H54 (cell line): ENCODE measurements around the gene TIGD3.

Source experiments
- DNase-seq: peaks from one replicate; pipeline ENCODE4 v3.0.0; 2011; ENCODE audit warnings: low spot score, mixed read lengths; ENCODE audit not compliant: insufficient read length
- FAIRE-seq: peaks from 3 replicates; lab custom pipeline; 2011; peaks lifted over from hg19 to GRCh38; lab: Jason Lieb, UNC
- POLR2A ChIP-seq: IDR thresholded peaks from 2 replicates; pipeline ENCODE4 v1.6.1; 2011; ENCODE audit warnings: low read depth, mild to moderate bottlenecking, low read length

TIGD3 gene, protein sequence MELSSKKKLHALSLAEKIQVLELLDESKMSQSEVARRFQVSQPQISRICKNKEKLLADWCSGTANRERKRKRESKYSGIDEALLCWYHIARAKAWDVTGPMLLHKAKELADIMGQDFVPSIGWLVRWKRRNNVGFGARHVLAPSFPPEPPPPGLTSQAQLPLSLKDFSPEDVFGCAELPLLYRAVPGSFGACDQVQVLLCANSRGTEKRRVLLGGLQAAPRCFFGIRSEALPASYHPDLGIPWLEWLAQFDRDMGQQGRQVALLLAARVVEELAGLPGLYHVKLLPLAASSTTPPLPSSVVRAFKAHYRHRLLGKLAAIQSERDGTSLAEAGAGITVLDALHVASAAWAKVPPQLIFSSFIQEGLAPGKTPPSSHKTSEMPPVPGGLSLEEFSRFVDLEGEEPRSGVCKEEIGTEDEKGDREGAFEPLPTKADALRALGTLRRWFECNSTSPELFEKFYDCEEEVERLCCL

DNA sequence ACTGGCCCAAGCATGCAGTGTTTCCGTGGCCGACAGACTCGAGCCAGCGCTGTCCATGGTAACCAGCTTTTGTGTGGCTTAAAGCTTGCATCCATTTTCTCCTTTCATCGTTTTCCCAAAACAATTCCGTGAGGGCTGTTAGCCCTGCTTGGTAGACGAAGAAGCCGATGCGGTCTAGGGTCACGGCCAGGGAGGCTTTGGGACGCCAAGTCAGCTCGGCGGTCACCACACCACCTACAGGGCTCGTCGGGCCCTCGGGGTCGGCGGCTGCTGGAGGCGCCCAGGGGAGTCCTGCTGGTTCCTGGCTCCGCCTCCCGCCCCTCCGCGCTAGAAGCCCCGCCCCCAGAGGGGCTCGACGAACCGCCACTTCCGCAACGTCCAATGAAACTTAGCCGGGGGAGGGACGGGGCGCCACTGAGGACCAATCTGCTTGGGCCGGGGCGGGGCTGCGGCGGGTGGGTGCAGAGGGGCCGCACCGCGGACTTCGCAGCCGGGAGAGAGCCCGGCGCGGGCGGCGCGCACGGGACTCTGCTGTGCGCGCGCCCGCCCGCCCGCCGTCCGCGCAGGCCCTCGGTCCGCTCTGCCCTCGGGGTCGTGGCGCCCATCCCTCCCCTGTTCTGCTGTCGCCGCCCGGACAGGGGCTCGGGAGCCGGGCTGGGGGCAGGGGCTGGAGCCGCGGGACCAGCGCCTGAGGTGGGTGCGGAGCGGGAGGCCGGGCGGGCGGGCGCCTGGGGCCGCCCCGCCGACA lies at the start of gene TIGD3:
TIGD3 (plus strand) TSS at position 487 of the 748 bp plus-strand sequence. CDS start 1,058 bp downstream, outside the sequence.
- no peak for FAIRE-seq
- TF ChIP-seq POLR2A: peak; percentile 57
- peak; percentile 91 for DNase-seq

DNA sequence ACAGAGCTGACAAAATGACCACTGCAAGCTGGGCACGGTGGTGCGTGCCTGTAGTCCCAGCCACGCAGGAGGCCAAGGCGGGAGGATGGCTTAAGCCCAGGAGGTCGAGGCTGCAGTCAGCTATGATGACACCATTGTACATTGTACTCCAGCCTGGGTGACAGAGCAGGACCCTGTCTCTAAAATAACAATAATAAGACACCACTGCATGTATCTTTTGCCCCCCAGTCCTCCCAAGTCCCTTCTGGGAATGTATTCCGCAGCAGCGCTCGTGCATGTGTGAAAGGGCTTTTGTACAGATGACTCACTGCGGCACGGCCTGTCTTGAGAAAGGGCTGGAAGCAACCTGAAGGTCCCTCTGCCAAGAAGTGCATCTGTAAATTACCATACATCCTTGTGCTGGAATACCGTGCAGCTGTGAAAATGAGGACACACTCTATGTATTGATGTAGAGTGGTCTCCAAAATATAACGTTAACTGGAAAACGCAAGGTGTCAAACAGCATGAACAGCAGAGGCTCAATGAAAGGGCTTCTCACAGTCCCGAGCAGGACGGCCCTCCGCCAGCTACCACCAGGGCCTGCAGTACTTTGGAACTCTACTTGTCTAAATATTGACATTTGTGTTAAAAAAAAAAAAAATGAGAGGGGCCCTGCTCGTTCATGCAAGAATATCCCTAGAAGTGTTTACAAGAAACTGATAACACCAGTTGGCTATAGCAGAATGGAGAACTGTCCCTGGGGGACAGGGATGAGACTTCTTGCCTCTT lies 48.9 kb upstream of the TIGD3 start:
- DNase-seq (no peak), FAIRE-seq (no peak)
- no peak for TF ChIP-seq POLR2A

DNA sequence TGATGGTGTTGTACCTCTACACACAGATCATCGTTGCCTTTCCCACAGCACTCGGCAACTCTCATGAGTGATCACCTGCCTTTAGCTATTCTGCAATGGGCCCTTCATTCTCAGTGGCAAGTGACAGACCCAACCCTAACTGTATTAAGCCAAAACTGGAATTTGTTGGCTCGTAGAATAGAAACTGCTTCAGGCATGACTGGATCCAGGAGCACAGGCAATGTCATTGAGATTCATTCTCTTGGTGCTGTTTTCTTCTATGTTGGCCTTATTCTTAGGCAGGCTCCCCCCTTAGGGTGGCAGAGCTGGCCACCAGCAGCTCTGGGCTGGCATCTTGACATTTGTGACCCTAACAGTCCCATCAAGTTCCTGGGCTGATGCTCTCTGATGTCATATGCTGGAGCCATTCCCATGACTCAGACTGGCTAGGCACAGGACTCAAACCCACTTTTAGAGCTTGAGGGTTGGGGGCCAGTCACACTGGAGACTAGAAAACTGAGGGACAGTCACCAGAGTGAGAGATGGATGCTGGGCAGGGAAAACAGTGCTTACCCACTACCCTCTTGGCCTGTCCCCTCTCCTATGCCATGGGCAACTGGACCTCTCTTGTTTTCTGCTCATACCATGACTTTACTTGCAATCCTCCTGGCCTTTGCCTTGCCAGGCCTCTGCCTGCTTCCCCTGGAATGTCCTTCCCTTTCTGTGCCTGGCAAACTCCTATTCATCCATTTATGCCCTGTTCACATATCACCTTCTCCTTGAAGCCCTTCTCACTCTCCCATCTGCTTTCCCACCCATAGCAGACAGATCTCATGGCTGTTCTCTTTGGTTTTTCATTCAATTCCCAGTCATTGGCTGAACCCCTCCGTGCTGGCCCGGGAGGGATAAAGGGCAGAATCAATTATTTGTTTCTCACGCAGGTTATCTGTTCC lies 47.0 kb upstream of the TIGD3 start:
- TF ChIP-seq POLR2A: no peak
- FAIRE-seq: no peak
- DNase-seq: no peak

DNA sequence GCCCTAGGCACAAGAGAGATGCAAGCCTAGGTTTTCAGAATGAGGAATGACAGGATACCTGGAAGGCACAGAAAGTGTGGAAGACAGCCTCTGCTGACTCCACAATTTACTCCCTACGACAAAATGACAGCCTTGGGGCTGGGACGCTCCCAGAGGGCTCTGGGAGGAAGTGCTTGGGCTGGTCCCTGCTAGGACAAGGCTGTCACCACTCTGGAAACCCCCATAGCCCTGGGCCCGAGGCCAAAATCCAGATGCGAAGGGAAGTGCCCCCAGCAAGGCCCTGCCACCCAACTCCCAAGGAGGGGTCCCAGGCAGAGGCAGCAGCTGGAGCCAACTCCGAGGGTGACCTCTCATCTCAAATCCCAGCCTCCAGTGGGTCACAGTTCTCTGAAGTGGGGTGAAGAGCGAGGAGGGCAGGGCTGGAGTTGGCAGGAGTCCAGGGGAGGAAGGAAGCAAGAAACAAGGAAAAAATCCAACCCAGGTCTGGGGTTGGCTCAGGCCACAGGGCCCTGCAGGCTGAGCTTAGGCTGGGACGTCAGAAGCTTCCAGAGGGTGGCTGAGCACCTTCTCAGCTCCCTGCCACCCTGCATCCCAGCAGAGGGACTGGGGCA lies 46.2 kb upstream of the TIGD3 start:
- TF ChIP-seq POLR2A: no peak
- FAIRE-seq (no peak), DNase-seq (no peak)

DNA sequence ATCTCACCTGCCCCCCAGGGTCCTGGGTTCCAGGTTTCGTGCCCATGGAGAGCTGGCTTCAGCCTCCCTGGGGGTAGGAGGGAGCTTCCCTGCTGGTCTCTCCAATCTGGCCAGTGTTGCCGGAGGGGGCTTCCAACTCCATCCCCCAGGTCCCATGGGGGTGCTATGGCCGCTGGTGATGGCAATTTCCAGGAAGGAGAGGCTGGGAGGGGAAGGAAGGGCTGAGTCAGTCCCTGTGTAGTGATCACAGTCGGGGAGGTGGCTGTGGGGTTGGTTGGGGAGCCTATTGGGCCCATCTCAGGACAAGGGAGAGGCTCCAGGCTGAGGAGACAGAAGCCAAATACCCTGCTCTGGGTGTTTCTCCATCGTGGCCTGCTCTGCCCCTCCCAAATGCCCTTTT lies 45.5 kb upstream of the TIGD3 start:
- DNase-seq (no peak), FAIRE-seq (no peak)
- TF ChIP-seq POLR2A: no peak

DNA sequence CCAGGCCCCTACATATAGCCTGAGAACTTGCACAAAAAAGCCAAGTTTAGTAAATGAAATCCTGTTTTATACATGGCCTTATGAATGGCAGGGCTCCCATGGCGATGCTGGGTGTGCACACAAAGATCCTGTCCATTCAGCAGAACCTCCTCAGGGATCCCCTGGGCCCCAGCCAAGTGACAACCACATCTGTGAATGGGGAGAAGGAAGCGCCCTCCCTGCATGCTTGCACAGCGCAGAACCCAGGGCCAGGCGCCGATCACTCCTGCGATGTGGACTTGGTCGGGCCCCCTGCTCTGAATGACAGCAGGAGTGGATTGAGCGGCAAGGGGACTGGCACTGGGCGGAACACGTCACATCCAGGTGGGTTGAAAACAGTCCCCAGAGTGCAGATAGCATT lies 44.3 kb upstream of the TIGD3 start:
- no peak for TF ChIP-seq POLR2A
- no peak for DNase-seq
- FAIRE-seq: no peak

DNA sequence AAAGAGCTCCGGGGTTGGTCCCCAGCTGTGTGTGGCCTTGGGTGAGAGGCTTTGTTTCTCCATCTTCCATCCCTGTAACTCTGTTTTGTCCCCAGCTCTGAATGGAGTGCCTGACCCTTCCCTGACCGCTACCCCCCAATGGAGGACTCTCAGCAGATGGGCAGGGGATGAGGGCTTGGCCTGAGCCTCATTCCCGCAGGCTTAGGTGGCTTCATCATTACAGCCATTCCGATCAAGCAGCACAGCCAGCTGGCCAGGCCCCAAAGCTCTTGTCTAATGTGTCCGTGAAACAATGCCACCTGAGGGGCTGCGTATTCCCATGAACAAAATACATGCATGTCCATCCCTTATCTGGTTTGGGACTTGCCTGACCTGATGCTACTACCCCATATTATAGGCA lies 43.8 kb upstream of the TIGD3 start:
- no peak for FAIRE-seq
- no peak for TF ChIP-seq POLR2A
- DNase-seq: no peak

DNA sequence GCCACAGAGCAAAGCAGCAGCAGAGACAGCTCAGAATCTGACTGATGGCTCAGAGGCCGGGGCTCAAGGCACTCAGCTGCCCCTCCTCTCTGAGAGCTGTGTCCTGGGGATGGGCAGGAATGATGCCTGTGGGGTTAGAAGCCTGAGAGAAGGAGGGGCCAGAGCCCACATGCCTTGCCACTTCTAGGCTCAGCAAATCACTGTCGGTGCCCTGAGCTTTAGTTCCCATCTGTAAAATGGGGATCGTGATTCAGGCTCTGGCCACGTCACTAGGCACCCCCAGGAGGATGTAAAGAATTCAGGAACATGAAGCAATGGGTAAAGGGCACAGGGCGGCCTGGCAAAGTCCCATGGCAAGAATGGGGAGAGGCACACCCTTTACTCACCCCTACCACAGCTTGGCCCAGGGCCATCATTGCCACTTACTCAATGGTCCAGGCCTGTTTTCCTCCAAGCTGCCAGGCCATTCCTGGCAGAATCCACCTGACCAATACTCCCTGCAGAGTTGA lies 43.3 kb upstream of the TIGD3 start:
- no peak for TF ChIP-seq POLR2A
- DNase-seq (peak; percentile 42), FAIRE-seq (no peak)

DNA sequence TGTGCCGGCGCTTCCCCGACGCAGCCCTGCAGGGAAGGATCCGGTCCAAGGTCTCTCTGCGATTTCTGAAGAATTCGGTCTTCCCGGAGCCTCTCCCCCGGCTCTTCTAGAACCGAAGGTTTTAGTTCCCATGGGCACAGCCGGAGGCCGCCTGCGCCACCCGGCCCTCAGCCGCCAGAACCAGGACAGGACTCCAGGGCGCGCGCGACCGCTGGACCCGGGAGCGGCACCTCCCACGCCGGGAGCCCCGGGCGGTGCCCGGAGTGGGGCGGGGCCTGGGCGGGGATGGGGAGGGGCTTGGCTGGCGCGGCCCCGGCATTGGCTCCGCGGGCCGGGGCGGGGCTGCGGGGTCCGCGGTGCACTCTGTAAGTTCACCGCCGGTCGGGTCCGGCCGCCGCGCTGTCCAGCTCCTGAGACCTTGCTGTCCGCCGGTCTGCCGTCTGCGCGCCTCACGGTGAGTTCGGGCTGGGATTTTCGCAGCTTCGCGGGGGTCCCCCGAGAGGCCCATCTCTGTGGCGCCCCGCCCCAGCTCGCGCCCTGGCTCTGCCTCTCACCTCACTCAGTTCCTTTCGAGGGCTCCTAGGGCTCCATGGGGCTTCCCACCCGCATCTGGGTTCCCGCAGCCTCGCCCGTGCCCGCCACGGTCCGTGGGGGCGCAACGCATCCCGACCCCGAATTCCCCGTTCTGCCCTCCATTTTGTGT lies 39.9 kb upstream of the TIGD3 start, which contains the start of gene CDC42EP2:
CDC42EP2 (plus strand) TSS at position 366 of the 703 bp plus-strand sequence. CDS start 6,033 bp downstream, outside the sequence.
- DNase-seq (peak; percentile 60), FAIRE-seq (no peak)
- peak; percentile 76 for TF ChIP-seq POLR2A

DNA sequence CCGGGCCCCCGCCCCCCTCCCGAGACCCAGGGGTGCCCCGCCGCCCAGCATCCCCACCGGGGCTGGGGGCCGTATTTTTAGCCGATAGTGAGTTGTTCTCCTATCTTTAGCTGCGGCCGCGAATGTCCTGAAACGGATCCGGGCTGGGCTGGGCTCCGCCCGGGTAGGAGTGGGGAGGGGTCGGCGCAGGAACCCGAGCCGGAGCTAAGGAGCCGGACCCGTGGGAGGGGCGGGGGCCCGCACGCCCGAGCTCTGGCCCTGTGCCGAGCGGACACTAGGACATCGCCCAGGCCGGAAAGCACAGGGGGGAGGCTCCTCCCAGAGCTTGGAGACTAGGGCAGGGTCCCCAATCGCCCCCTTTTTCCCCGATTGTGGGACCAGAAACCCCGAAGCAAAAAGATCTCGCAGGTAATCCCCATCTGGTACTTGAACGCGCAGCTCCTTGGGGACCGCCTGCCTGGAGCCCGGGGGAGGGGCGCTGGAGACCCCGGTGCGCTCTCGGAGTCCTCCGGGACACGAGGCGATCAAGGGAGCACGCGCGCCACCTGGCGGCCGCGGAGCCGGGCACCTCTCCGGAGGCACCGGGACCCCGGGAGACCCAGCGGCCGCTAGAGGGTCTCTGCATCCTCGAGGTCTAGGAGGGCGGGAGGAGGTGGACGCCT lies 39.2 kb upstream of the TIGD3 start:
- TF ChIP-seq POLR2A: no peak
- DNase-seq (no peak), FAIRE-seq (no peak)

DNA sequence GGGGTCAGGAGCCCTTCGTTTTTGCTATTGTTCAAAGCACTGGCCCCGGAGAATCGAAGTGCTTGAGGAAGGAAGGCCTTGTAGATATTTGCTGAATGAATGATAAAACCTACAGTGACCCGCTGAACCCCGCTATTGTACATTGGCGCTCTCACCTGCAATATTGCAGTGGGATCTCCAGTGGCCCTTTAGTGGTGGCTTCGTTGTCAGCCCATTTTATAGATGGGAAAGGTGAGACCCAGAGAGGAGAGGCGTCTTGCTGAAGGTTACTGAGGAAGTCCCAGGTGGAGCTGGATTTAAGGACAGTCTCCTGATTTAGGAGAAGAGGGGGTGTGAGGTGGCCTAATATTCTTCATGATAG lies 38.7 kb upstream of the TIGD3 start:
- no peak for TF ChIP-seq POLR2A
- DNase-seq (no peak), FAIRE-seq (no peak)
